Lower lobe of right lung (tissue), 2 donors: ENCODE results near the gene ANXA2. TPM values are rescaled to one million over a fixed set of nuclear protein-coding genes. Genes with fewer than 3 reads are reported as not detected.

Experiments
- ATAC-seq, 2 donors: fragments of 200-7000 bp; cut with Tn5 transposase; one replicate each; pipeline ENCODE4 v1.9.1; 2020 to 2022; ENCODE audit warnings: mild to moderate bottlenecking in 2 of 2, moderate library complexity in 2 of 2
- DNase-seq: peaks from one replicate; pipeline ENCODE4 v3.0.0-alpha.2; 2020
- H3K27ac ChIP-seq: fragments of 200-600 bp; one replicate; pipeline ENCODE4 v1.8.0; 2022
- H3K27me3 ChIP-seq: fragments of 200-600 bp; one replicate; pipeline ENCODE4 v1.8.0; 2022; ENCODE audit warnings: low read depth
- H3K36me3 ChIP-seq: fragments of 200-600 bp; one replicate; pipeline ENCODE4 v1.8.0; 2022; ENCODE audit warnings: mild to moderate bottlenecking
- H3K4me1 ChIP-seq: fragments of 200-600 bp; one replicate; pipeline ENCODE4 v1.8.0; 2022
- H3K4me3 ChIP-seq: fragments of 200-600 bp; one replicate; pipeline ENCODE4 v1.8.0; 2022; ENCODE audit warnings: mild to moderate bottlenecking
- H3K9me3 ChIP-seq: fragments of 200-600 bp; one replicate; pipeline ENCODE4 v1.8.0; 2022
- intact Hi-C: fragments of 100-400 bp; cut with DNase I; formaldehyde crosslinking; loops from one replicate; pipeline ENCODE4 v1.11.0; 2022
- total RNA-seq: library from RNA; stranded (reverse); fragmentation: NEBNext Ultra II Directional; extraction: Animal tissue kit (Norgen Biotek cat#: 25700); gene quantifications from one replicate; pipeline ENCODE4 v1.2.1, GENCODE V29; 2021
- TF ChIP-seq, protein P1 (sequence below): fragments of 200-600 bp; IDR thresholded peaks from one replicate; pipeline ENCODE4 v1.8.0; 2022; ENCODE audit warnings: antibody characterized with exemption, mild to moderate bottlenecking
- donor health status: DM: no; HTN: yes; CAD: no; lungs with severe emphysema.

ANXA2 gene
- total RNA-seq, 1 donor from 2014 or later = 834 TPM

DNA sequence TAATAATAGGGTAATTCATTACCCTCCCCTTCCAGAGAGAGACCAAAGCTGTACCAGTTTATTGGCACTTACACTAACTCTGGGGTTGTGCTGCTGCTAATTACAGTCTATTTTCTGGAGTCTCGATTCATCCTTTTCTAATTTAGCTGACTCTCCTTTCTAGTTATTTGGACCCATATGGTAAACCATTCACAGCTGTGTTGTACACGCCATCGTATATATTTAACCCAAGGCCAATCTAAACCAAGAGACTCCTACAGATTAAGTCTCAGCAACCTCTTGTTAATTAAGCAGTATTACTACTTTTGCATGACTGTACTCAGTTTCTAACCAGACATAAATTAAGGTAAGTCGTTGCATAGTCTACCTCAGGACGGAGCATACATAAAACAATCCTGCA lies 22.5 kb downstream of the ANXA2 start:
- Histone ChIP-seq H3K4me1 (peaks cover 69% of the 10 kb centered on the region), H3K9me3 (no peaks in the 10 kb centered on the region), H3K27me3 (no peaks in the 10 kb centered on the region), H3K36me3 (peaks cover 91% of the 10 kb centered on the region), H3K27ac (peak overlapping the region; percentile 44), H3K4me3 (no peak overlapping the region)
- no peak for ATAC-seq
- DNase-seq = no peak
- TF ChIP-seq, protein P1, sequence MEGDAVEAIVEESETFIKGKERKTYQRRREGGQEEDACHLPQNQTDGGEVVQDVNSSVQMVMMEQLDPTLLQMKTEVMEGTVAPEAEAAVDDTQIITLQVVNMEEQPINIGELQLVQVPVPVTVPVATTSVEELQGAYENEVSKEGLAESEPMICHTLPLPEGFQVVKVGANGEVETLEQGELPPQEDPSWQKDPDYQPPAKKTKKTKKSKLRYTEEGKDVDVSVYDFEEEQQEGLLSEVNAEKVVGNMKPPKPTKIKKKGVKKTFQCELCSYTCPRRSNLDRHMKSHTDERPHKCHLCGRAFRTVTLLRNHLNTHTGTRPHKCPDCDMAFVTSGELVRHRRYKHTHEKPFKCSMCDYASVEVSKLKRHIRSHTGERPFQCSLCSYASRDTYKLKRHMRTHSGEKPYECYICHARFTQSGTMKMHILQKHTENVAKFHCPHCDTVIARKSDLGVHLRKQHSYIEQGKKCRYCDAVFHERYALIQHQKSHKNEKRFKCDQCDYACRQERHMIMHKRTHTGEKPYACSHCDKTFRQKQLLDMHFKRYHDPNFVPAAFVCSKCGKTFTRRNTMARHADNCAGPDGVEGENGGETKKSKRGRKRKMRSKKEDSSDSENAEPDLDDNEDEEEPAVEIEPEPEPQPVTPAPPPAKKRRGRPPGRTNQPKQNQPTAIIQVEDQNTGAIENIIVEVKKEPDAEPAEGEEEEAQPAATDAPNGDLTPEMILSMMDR = no peak
- intact Hi-C loops = no loop called here

DNA sequence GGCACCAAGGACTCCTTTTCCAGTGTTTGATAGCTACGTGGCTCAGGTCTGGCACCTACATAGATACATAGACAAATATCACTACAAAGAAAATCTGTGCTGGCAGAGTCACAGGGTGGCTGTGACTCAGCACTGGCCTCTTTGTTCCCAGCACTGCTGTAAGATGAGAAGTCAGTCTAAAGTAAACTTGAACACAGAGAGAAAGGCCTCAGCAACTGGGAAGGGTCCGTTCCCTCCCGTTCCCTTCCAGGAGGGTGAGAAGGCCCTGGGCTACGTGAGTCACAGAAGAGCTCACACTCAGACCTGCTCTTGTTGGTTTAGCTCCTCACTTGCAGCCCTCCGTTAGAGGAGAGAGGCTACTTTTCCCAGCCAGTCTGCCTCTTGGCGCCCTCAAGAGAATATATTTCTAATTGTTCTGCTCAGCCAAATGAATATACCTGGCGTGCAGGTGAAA lies 23.1 kb downstream of the ANXA2 start:
- TF ChIP-seq, protein P1 = no peak
- peaks cover 91% of the 10 kb centered on the region for H3K36me3 ChIP-seq
- intact Hi-C loops = no loop called here
- H3K4me1 ChIP-seq = peaks cover 69% of the 10 kb centered on the region
- H3K9me3 ChIP-seq = no peaks in the 10 kb centered on the region
- DNase-seq = no peak
- H3K27ac ChIP-seq = peak overlapping the region; percentile 44
- H3K4me3 ChIP-seq = no peak overlapping the region
- ATAC-seq = peak; percentile 79 to 80
- no peaks in the 10 kb centered on the region for H3K27me3 ChIP-seq

DNA sequence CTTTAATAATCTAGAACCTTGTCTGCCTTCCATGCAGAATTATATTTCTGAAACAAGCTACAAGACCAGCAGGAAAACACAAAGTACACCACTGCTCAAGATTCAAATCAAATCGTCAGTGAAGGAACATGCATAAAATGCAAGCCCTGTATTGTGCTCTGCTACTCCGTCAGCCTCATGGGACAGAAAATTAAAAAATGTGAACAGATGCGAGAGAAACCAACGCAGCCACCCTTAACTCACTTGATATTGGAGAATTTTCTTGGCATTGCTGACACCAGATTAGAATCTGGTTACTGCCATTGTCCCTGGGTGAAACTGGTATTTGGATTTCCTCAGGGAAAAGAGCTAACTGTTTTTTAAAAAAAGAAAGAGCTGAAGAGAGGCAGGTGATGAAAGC lies 23.6 kb downstream of the ANXA2 start:
- peak overlapping the region; percentile 44 for H3K27ac ChIP-seq
- intact Hi-C loops = no loop called here
- TF ChIP-seq, protein P1 = no peak
- H3K9me3 ChIP-seq = no peaks in the 10 kb centered on the region
- H3K27me3 ChIP-seq = no peaks in the 10 kb centered on the region
- DNase-seq (no peak), ATAC-seq (no peak)
- H3K4me3 ChIP-seq = no peak overlapping the region
- peaks cover 64% of the 10 kb centered on the region for H3K4me1 ChIP-seq
- H3K36me3 ChIP-seq = peaks cover 91% of the 10 kb centered on the region

DNA sequence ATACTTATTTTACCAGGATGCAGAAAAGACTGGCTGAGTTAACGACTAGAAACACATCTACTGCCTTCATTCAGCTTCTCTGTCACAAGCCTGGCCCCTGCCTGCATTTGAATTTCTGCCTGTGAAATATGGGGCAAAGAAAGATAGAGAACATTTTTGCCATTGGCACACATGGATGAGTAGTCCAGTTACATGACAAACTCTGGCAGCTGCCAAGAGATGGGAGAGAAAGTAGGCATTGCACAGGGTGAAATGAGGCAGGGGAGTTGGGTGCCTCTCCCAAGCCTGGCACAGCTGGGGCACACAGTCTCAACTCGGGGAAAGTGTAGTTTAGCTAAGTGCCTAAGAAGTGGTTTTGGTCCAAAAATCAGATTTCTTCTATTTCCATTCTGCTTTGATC lies 24.0 kb downstream of the ANXA2 start:
- H3K36me3 ChIP-seq = peaks cover 89% of the 10 kb centered on the region
- no peak overlapping the region for H3K4me3 ChIP-seq
- ATAC-seq (no peak), DNase-seq (no peak)
- H3K27me3 ChIP-seq = no peaks in the 10 kb centered on the region
- H3K27ac ChIP-seq = peak overlapping the region; percentile 64
- peaks cover 63% of the 10 kb centered on the region for H3K4me1 ChIP-seq
- TF ChIP-seq, protein P1 = no peak
- H3K9me3 ChIP-seq = no peaks in the 10 kb centered on the region
- intact Hi-C loops = no loop called here

DNA sequence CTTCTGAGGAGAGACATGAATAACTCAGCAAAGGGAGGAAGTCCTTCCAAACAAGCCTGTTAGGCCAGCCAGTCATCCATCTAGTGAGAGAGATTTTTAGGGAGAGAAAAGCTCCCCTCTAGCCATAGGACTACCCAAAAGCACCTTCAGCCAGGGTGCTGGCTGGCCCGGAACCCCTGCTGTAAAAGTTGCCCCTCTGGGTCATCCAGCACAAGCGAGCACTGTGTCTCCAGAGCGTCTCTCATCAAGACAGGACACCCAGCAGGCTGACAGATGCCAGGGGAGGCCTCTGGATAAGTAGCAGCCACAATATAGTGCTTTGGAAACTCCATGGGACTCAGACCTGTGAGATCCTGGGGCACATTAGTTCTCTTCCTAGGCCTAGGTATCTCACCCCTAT lies 24.5 kb downstream of the ANXA2 start:
- H3K27me3 ChIP-seq = no peaks in the 10 kb centered on the region
- DNase-seq (no peak), ATAC-seq (no peak)
- no peak overlapping the region for H3K4me3 ChIP-seq
- H3K27ac ChIP-seq = peak overlapping the region; percentile 64
- TF ChIP-seq, protein P1 = no peak
- peaks cover 89% of the 10 kb centered on the region for H3K36me3 ChIP-seq
- no peaks in the 10 kb centered on the region for H3K9me3 ChIP-seq
- intact Hi-C loops = no loop called here
- H3K4me1 ChIP-seq = peaks cover 63% of the 10 kb centered on the region

DNA sequence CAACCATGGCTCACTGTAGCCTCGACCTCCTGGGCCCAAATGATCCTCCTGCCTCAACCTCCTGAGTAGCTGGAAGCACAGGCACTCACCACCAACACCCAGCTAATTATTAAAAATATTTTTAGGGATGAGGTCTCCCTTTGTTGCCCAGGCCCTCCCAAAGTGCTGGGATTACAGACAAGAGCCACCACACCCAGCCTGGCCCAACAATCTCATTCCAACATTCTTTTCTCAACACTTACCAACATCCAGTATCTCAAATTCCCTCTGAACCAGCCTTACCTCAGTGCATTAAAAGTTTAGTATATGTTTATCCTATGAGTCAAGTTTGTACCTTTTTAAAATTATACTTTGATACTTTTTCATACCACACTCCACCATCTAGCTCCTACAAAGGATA lies 25.0 kb downstream of the ANXA2 start:
- peaks cover 84% of the 10 kb centered on the region for H3K36me3 ChIP-seq

More for the DNA sequence above, 25.0 kb downstream of the ANXA2 start:
- Histone ChIP-seq H3K4me3 (no peak overlapping the region), H3K4me1 (peaks cover 63% of the 10 kb centered on the region), H3K27me3 (no peaks in the 10 kb centered on the region), H3K9me3 (no peaks in the 10 kb centered on the region), H3K27ac (peak overlapping the region; percentile 71)
- intact Hi-C loops = no loop called here
- DNase-seq (no peak), ATAC-seq (no peak)
- TF ChIP-seq, protein P1 = no peak
